Activated T-cell treated with anti-CD3 and anti-CD28 coated beads for 24 hours (primary cell): ENCODE measurements around the gene SPIRE2.

ENCODE experiments used
- DNase-seq: peaks from one replicate; pipeline ENCODE4 v3.0.0-alpha.2; 2020; ENCODE audit warnings: low read depth

The SPIRE2 gene

GRCh38 chr16:89841275-89841674 lies 13.0 kb downstream of the SPIRE2 start:
- DNase-seq, result no peak

- DNase-seq, result no peak
Observed at GRCh38 chr16:89842471-89843408, 14.5 kb downstream of the SPIRE2 start.

- DNase-seq, result no peak
Observed at GRCh38 chr16:89843409-89844350, 15.4 kb downstream of the SPIRE2 start.

- DNase-seq, result no peak
Observed at GRCh38 chr16:89844739-89845339, 16.6 kb downstream of the SPIRE2 start.

GRCh38 chr16:89845417-89845816 lies 17.1 kb downstream of the SPIRE2 start:
- DNase-seq, result no peak

GRCh38 chr16:89847051-89847939 lies 19.0 kb downstream of the SPIRE2 start:
- DNase-seq, result no peak

GRCh38 chr16:89847940-89848297 lies 19.6 kb downstream of the SPIRE2 start:
- DNase-seq, result no peak

GRCh38 chr16:89848974-89849373 lies 20.7 kb downstream of the SPIRE2 start:
- no peak for DNase-seq

GRCh38 chr16:89853306-89853993 lies 25.2 kb downstream of the SPIRE2 start:
- no peak for DNase-seq

GRCh38 chr16:89855301-89855945 lies 27.1 kb downstream of the SPIRE2 start:
- DNase-seq, result no peak

- DNase-seq, result no peak
Observed at GRCh38 chr16:89855986-89856385, 27.7 kb downstream of the SPIRE2 start.

- no peak for DNase-seq
Observed at GRCh38 chr16:89858973-89859614, 30.8 kb downstream of the SPIRE2 start.

GRCh38 chr16:89859615-89860007 lies 31.3 kb downstream of the SPIRE2 start:
- no peak for DNase-seq

GRCh38 chr16:89860747-89861304 lies 32.6 kb downstream of the SPIRE2 start:
- DNase-seq, result peak; percentile 68

GRCh38 chr16:89861648-89862047 lies 33.4 kb downstream of the SPIRE2 start:
- no peak for DNase-seq

- no peak for DNase-seq
Observed at GRCh38 chr16:89862732-89863131, 34.5 kb downstream of the SPIRE2 start.

GRCh38 chr16:89863741-89864526 lies 35.7 kb downstream of the SPIRE2 start:
- peak; percentile 27 for DNase-seq

- DNase-seq, result no peak
Observed at GRCh38 chr16:89864527-89864820, 36.2 kb downstream of the SPIRE2 start.

- no peak for DNase-seq
Observed at GRCh38 chr16:89867918-89868317, 39.6 kb downstream of the SPIRE2 start.
